DOHH2 (cell line): ENCODE measurements around the gene CST6.

Experiments used
- H3F3A ChIP-seq: fragments of 200-600 bp; sonication (generic), shearing (Covaris generic); 2 replicates; pipeline ENCODE4 v1.6.0; 2016; ENCODE audit warnings: antibody characterized with exemption, mild to moderate bottlenecking; ENCODE audit not compliant: control insufficient read depth, insufficient read depth
- H3K27ac ChIP-seq: fragments of 200-600 bp; sonication (generic); 2 replicates; pipeline ENCODE4 v1.5.1; 2014; ENCODE audit warnings: low read depth, mild to moderate bottlenecking, low read length, moderate library complexity
- H3K27me3 ChIP-seq: fragments of 200-600 bp; sonication (generic); 2 replicates; pipeline ENCODE4 v1.6.1; 2014; ENCODE audit warnings: mild to moderate bottlenecking, low read length, mixed read lengths; ENCODE audit not compliant: control insufficient read depth
- H3K36me3 ChIP-seq: fragments of 200-600 bp; sonication (generic); 2 replicates; pipeline ENCODE4 v1.6.1; 2014; ENCODE audit warnings: mild to moderate bottlenecking, low read length, moderate library complexity, mixed read lengths; ENCODE audit not compliant: control insufficient read depth
- H3K4me1 ChIP-seq: fragments of 200-600 bp; sonication (generic); 2 replicates; pipeline ENCODE4 v1.6.1; 2014; ENCODE audit warnings: mild to moderate bottlenecking, low read length, mixed read lengths; ENCODE audit not compliant: control insufficient read depth
- H3K4me2 ChIP-seq: fragments of 200-600 bp; sonication (generic); 2 replicates; pipeline ENCODE4 v1.6.0; 2014; ENCODE audit warnings: mild to moderate bottlenecking, low read length, moderate library complexity
- H3K4me3 ChIP-seq: fragments of 200-600 bp; sonication (generic); 2 replicates; pipeline ENCODE4 v1.5.1; 2014; ENCODE audit warnings: mild to moderate bottlenecking, low read length, mixed read lengths
- H3K79me2 ChIP-seq: fragments of 200-600 bp; sonication (generic); 2 replicates; pipeline ENCODE4 v1.6.1; 2014; ENCODE audit warnings: mild to moderate bottlenecking, low read length, mixed read lengths; ENCODE audit not compliant: control insufficient read depth
- H3K9me2 ChIP-seq: fragments of 200-600 bp; sonication (generic); replicated peaks from 2 replicates; pipeline ENCODE4 v1.6.1; 2014; ENCODE audit warnings: mild to moderate bottlenecking, low read length, mixed read lengths; ENCODE audit not compliant: control insufficient read depth
- H3K9me3 ChIP-seq: fragments of 200-600 bp; sonication (generic); 2 replicates; pipeline ENCODE4 v1.6.1; 2014; ENCODE audit warnings: antibody characterized with exemption, low read length, mixed read lengths; ENCODE audit not compliant: control insufficient read depth, insufficient read depth
- H4K20me1 ChIP-seq: fragments of 200-600 bp; sonication (generic); 2 replicates; pipeline ENCODE4 v1.6.0; 2014; ENCODE audit warnings: low read depth, mild to moderate bottlenecking, antibody characterized with exemption, low read length, moderate library complexity; ENCODE audit not compliant: control insufficient read depth, insufficient read depth
- EZH2phosphoT487 ChIP-seq: fragments of 200-600 bp; sonication (generic); IDR thresholded peaks from 2 replicates; pipeline ENCODE4 v1.6.1; 2017; ENCODE audit warnings: borderline replicate concordance, mild to moderate bottlenecking, antibody characterized with exemption, low read length, moderate library complexity, mixed read lengths
- TF ChIP-seq, protein P1 (sequence below): fragments of 200-600 bp; sonication (generic); IDR thresholded peaks from one replicate; pipeline ENCODE4 v1.5.1; 2014; ENCODE audit warnings: antibody characterized with exemption, mild to moderate bottlenecking, low read depth, low read length; ENCODE audit not compliant: poor library complexity, severe bottlenecking

CST6 gene

DNA sequence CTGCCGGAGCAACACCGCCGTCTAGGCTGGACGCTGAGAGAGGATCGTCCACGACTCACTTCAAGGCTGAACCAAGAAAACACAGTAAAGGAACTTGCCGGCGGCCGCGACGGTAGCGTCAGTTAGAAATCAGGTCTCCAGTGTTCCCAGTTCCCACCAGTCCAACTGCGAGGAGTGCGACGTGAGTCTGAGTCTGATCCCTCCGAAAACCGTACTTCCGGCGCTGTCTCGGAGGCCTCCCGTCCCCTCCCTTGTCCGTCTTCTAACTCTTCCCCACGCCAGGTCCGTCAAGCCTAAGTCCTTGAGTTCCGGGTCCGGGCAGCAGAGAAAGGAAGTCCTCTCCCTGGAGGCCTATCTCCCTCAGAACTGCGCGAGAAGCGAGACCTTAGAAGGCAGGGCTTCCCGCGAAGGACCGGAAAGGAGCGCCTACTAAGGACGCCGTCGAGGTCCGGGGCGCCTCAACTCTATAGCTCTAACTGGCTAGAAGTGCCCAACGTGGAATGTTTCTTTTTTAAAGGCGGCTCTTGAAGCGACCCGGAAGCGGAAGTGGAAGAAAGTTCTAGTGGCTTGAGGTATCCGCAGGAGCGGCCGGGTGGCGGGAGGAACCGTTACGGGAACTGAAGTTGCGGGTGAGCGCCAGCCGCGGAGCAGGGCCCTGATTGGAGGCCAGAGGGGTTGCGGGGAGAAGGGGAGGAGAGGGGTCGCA, 9.7 kb upstream of the CST6 start, which contains the start of the genes BANF1 and EIF1AD:
TSS of gene BANF1 (plus strand) at position 562 of the 706 bp plus-strand sequence. CDS start 748 bp downstream, outside the sequence.
TSS of gene EIF1AD (minus strand) at position 216 of the 706 bp plus-strand sequence. CDS start 1,768 bp downstream, outside the sequence.
- TF ChIP-seq, protein P1, sequence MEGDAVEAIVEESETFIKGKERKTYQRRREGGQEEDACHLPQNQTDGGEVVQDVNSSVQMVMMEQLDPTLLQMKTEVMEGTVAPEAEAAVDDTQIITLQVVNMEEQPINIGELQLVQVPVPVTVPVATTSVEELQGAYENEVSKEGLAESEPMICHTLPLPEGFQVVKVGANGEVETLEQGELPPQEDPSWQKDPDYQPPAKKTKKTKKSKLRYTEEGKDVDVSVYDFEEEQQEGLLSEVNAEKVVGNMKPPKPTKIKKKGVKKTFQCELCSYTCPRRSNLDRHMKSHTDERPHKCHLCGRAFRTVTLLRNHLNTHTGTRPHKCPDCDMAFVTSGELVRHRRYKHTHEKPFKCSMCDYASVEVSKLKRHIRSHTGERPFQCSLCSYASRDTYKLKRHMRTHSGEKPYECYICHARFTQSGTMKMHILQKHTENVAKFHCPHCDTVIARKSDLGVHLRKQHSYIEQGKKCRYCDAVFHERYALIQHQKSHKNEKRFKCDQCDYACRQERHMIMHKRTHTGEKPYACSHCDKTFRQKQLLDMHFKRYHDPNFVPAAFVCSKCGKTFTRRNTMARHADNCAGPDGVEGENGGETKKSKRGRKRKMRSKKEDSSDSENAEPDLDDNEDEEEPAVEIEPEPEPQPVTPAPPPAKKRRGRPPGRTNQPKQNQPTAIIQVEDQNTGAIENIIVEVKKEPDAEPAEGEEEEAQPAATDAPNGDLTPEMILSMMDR = no peak
- no peak for TF ChIP-seq EZH2phosphoT487

GRCh38 chr11:66002648-66003225, 9.1 kb upstream of the CST6 start:
- TF ChIP-seq EZH2phosphoT487 = no peak
- TF ChIP-seq, protein P1 = peak; percentile 20
- no peaks in the 10 kb centered on the region for H3K9me3 ChIP-seq
- no peaks in the 10 kb centered on the region for H3K27me3 ChIP-seq
- peak overlapping the region; percentile 86 for H3K4me2 ChIP-seq
- peaks cover 15% of the 10 kb centered on the region for H3F3A ChIP-seq
- H3K4me3 ChIP-seq = peak overlapping the region; percentile 99
- H3K9me2 ChIP-seq = no peaks in the 10 kb centered on the region
- peaks cover 58% of the 10 kb centered on the region for H3K79me2 ChIP-seq
- H3K27ac ChIP-seq = peak overlapping the region; percentile 91
- H3K36me3 ChIP-seq = peaks cover 64% of the 10 kb centered on the region
- peaks cover 14% of the 10 kb centered on the region for H3K4me1 ChIP-seq
- peaks cover 14% of the 10 kb centered on the region; the same call in 1 of the 2 replicates for H4K20me1 ChIP-seq

More for the DNA sequence above, 9.7 kb upstream of the CST6 start, which contains the start of the genes BANF1 and EIF1AD:
- Histone ChIP-seq H3K4me1 (peaks cover 14% of the 10 kb centered on the region), H3K27ac (peak within 1 kb of the TSS; percentile 91), H3K9me3 (no peaks in the 10 kb centered on the region), H3K4me3 (peak within 1 kb of the TSS; percentile 99), H4K20me1 (peaks cover 14% of the 10 kb centered on the region; the same call in 1 of the 2 replicates), H3K79me2 (peaks cover 58% of the 10 kb centered on the region), H3F3A (peaks cover 15% of the 10 kb centered on the region), H3K4me2 (peak within 1 kb of the TSS; percentile 86), H3K27me3 (no peaks in the 10 kb centered on the region), H3K9me2 (no peaks in the 10 kb centered on the region), H3K36me3 (peaks cover 70% of the 10 kb centered on the region)

DNA sequence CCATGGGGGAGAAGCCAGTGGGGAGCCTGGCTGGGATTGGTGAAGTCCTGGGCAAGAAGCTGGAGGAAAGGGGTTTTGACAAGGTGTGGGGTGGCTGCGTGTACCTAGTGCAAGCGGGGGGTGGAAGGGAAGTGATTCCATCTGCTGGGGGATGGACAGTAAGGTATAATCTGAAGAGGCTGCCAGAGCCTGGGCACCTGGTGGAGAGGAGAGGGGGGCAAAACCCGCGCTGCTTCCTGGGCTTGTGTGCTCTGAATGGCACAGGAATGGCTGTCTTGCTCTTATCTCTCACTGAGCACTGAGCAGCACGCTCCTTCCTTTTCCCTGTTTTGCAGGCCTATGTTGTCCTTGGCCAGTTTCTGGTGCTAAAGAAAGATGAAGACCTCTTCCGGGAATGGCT, 8.5 kb upstream of the CST6 start:
- peaks cover 55% of the 10 kb centered on the region for H3K79me2 ChIP-seq
- TF ChIP-seq, protein P1 = no peak
- no peak for TF ChIP-seq EZH2phosphoT487
- H3K27ac ChIP-seq = peak overlapping the region; percentile 91
- H3K27me3 ChIP-seq = no peaks in the 10 kb centered on the region
- H4K20me1 ChIP-seq = peaks cover 14% of the 10 kb centered on the region; the same call in 1 of the 2 replicates
- peaks cover 58% of the 10 kb centered on the region for H3K36me3 ChIP-seq
- peak overlapping the region; percentile 86 for H3K4me2 ChIP-seq
- no peaks in the 10 kb centered on the region for H3K9me3 ChIP-seq
- peaks cover 14% of the 10 kb centered on the region for H3K4me1 ChIP-seq
- H3K4me3 ChIP-seq = peak overlapping the region; percentile 99
- H3F3A ChIP-seq = peaks cover 15% of the 10 kb centered on the region
- no peaks in the 10 kb centered on the region for H3K9me2 ChIP-seq
